ENCODE results near the gene RAB30. TPM values are rescaled to one million over a fixed set of nuclear protein-coding genes. Genes with fewer than 3 reads are reported as not detected.

RAB30 gene
- total RNA-seq, 6 experiments from 2014 or later, result 17.6 to 22.2 (median 19.4) TPM

GRCh38 chr11:82927264-82927880 lies 144.3 kb downstream of the RAB30 start:
- peak; percentile 54 for DNase-seq
- H3K9me3 Mint-ChIP-seq, result no peaks in the 10 kb centered on the region
- H3K27me3 Mint-ChIP-seq (ENCODE audit: insufficient read depth), result no peaks in the 10 kb centered on the region
- no peak overlapping the region for H3K4me3 Mint-ChIP-seq
- H3K4me1 Mint-ChIP-seq (ENCODE audit: low read depth), result peaks cover 20% of the 10 kb centered on the region
- H3K36me3 Mint-ChIP-seq (ENCODE audit: low read depth), result no peaks in the 10 kb centered on the region
- no peak overlapping the region for H3K27ac Mint-ChIP-seq
- peak; percentile 96 for TF ChIP-seq CTCF (IDR thresholded peaks at IDR 0.05)

GRCh38 chr11:82924522-82925224 lies 147.0 kb downstream of the RAB30 start:
- H3K4me1 Mint-ChIP-seq (ENCODE audit: low read depth), result peaks cover 30% of the 10 kb centered on the region
- peaks cover 7% of the 10 kb centered on the region for H3K36me3 Mint-ChIP-seq (ENCODE audit: low read depth)
- TF ChIP-seq CTCF (IDR thresholded peaks at IDR 0.05), result no peak
- no peak overlapping the region for H3K4me3 Mint-ChIP-seq
- H3K27me3 Mint-ChIP-seq (ENCODE audit: insufficient read depth), result no peaks in the 10 kb centered on the region
- no peak for DNase-seq
- no peaks in the 10 kb centered on the region for H3K9me3 Mint-ChIP-seq
- H3K27ac Mint-ChIP-seq, result no peak overlapping the region

Other genes starting within 250 kb of the RAB30 start
- gene PRCP, start 171.5 kb downstream of the RAB30 start, total RNA-seq (2021; fragmentation: NEBNext Ultra II Directional; extraction: Animal tissue kit (Norgen Biotek cat#: 25700)), result 10 to 100 TPM; 51.2 to 63.3 (median 57.5) TPM
- 1 to 10 TPM; 4.7 to 9.7 (median 8.4) TPM for gene DDIAS, start 170.2 kb downstream of the RAB30 start, total RNA-seq (2021; fragmentation: NEBNext Ultra II Directional; extraction: Animal tissue kit (Norgen Biotek cat#: 25700))
- 10 to 100 TPM; 22.4 to 26.6 (median 24.7) TPM for gene PCF11, start 85.2 kb upstream of the RAB30 start, total RNA-seq (2021; fragmentation: NEBNext Ultra II Directional; extraction: Animal tissue kit (Norgen Biotek cat#: 25700))
- 10 to 100 TPM; 11.9 to 16.5 (median 13.1) TPM for gene ANKRD42, start 121.8 kb upstream of the RAB30 start, total RNA-seq (2021; fragmentation: NEBNext Ultra II Directional; extraction: Animal tissue kit (Norgen Biotek cat#: 25700))
- gene CCDC90B, start 214.5 kb upstream of the RAB30 start, total RNA-seq (2021; fragmentation: NEBNext Ultra II Directional; extraction: Animal tissue kit (Norgen Biotek cat#: 25700)), result 10 to 100 TPM; 44.0 to 57.9 (median 50.2) TPM